ENCODE data around the gene TSPAN9. TPM values are rescaled to one million over a fixed set of nuclear protein-coding genes. Genes with fewer than 3 reads are reported as not detected.

TSPAN9 gene
- total and polyA plus RNA-seq, 4 donors = 23.0 to 72.3 (median 33.9) TPM

DNA sequence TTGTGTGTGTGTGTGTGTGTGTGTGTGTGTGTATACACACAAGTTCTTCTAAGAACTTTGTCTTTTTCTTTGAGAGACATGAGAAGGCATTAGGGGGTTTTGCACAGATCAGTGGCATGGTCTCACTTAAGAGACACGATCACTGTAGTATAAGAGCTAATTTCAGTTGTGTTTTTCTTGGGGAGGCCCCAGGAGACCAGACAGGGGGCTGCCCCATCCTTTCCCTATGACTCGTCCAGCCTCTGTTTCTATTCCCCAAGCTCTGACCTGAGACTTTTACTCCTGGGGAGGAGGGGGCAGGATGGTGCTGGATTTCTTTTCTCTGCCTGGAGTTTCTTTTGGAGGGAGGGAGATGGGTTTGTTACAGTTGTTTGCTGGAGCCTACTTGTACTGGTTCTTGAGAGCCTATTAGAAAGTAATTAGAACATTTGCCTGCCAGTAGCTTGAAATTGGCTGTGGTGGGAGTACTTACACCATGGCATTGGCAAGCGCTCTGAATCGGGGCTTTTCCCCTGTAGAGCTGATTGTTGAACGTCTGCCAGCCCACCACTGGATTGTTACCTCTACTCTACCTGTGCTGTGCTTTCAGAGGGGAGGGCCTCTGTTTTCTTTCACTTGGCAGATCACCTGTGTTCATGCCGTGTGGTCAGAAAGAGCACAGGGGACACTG lies 109.5 kb downstream of the TSPAN9 start:
- 65 to 71% methylated on average over 6 of the region's 6 CpGs for WGBS, 2 donors

GRCh38 chr12:3187846-3188770 lies 110.9 kb downstream of the TSPAN9 start:
- ATAC-seq (ENCODE audit: insufficient read depth, low FRiP score) = no peak
- Histone ChIP-seq H3K9me3 (ENCODE audit: control insufficient read depth in 4 of 4, insufficient read depth in 3 of 4, low read length in 3 of 4) (no peaks in the 10 kb centered on the region), H3K36me3 (ENCODE audit: control insufficient read depth in 4 of 4, insufficient read depth in 4 of 4, low read length in 4 of 4) (no peaks in the 10 kb centered on the region), H3K4me3 (no peak overlapping the region), H3K9ac (ENCODE audit: insufficient read depth in 1 of 2, low read length in 2 of 2) (no peak overlapping the region), H3K4me1 (ENCODE audit: control insufficient read depth in 5 of 5, insufficient read depth in 5 of 5, low read length in 5 of 5) (peaks cover 6 to 32% (median 20%) of the 10 kb centered on the region in 5 donors), H3K27ac (ENCODE audit: low read depth in 1 of 2, low read length in 1 of 2) (no peak overlapping the region), H3K27me3 (ENCODE audit: control insufficient read depth in 3 of 3, insufficient read depth in 3 of 3, low read length in 2 of 3) (no peaks in the 10 kb centered on the region)
- WGBS, 2 donors = 75 to 79% methylated on average over 15 to 17 of the region's 17 CpGs
- TF ChIP-seq CTCF (IDR thresholded peaks at IDR 0.05; ENCODE audit: control extremely low read depth, extremely low read depth) = no peak
- DNase-seq = no peak

More for the DNA sequence above, 109.5 kb downstream of the TSPAN9 start:
- DNase-seq (peak in 2 of 3 donors; percentile 31 to 58), ATAC-seq (ENCODE audit: insufficient read depth, low FRiP score) (no peak)
- H3K27ac ChIP-seq (ENCODE audit: low read depth in 1 of 2, low read length in 1 of 2) = peak overlapping the region in 1 of 2 donors; percentile 90
- H3K9ac ChIP-seq (ENCODE audit: insufficient read depth in 1 of 2, low read length in 2 of 2) = no peak overlapping the region
- H3K9me3 ChIP-seq (ENCODE audit: control insufficient read depth in 4 of 4, insufficient read depth in 3 of 4, low read length in 3 of 4) = no peaks in the 10 kb centered on the region
- H3K27me3 ChIP-seq (ENCODE audit: control insufficient read depth in 3 of 3, insufficient read depth in 3 of 3, low read length in 2 of 3) = no peaks in the 10 kb centered on the region
- H3K36me3 ChIP-seq (ENCODE audit: control insufficient read depth in 4 of 4, insufficient read depth in 4 of 4, low read length in 4 of 4) = no peaks in the 10 kb centered on the region
- no peak for TF ChIP-seq CTCF (IDR thresholded peaks at IDR 0.05; ENCODE audit: control extremely low read depth, extremely low read depth)
- peaks cover 6 to 30% (median 20%) of the 10 kb centered on the region in 5 donors for H3K4me1 ChIP-seq (ENCODE audit: control insufficient read depth in 5 of 5, insufficient read depth in 5 of 5, low read length in 5 of 5)
- H3K4me3 ChIP-seq = no peak overlapping the region

DNA sequence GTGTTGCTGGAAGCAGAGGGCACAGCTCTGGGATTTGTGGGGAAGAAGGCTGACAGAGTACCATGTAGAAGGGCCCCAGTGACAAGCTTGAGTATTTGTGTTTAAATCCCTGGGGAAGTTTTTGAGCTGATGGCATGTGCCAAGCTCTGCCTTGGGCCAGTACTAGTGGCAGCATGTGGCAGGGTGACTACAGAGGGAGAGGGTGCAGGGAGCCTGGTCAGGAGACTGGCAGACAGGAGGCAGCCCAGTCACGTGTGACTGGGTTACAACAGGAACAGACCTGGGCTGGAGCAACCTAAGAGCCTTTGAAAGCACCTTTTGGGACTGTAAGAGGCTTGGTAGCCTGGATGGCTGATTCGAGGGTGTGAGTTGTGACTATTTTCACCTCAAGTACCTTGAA lies 112.1 kb downstream of the TSPAN9 start:
- no peak for DNase-seq
- no peak for TF ChIP-seq CTCF (IDR thresholded peaks at IDR 0.05; ENCODE audit: control extremely low read depth, extremely low read depth)
- Histone ChIP-seq H3K27ac (ENCODE audit: low read depth in 1 of 2, low read length in 1 of 2) (no peak overlapping the region), H3K4me3 (no peak overlapping the region), H3K9me3 (ENCODE audit: control insufficient read depth in 4 of 4, insufficient read depth in 3 of 4, low read length in 3 of 4) (no peaks in the 10 kb centered on the region), H3K9ac (ENCODE audit: insufficient read depth in 1 of 2, low read length in 2 of 2) (no peak overlapping the region), H3K4me1 (ENCODE audit: control insufficient read depth in 5 of 5, insufficient read depth in 5 of 5, low read length in 5 of 5) (peaks cover 6 to 32% (median 23%) of the 10 kb centered on the region in 5 donors), H3K36me3 (ENCODE audit: control insufficient read depth in 4 of 4, insufficient read depth in 4 of 4, low read length in 4 of 4) (no peaks in the 10 kb centered on the region), H3K27me3 (ENCODE audit: control insufficient read depth in 3 of 3, insufficient read depth in 3 of 3, low read length in 2 of 3) (no peaks in the 10 kb centered on the region)
- WGBS, 2 donors = 32 to 54% methylated on average over 2 of the region's 2 CpGs
- ATAC-seq (ENCODE audit: insufficient read depth, low FRiP score) = no peak
